Nephron progenitor cell (in vitro differentiated cells): Measurements from ENCODE around the gene STK38L.

Source experiments
- DNase-seq: peaks from one replicate; pipeline ENCODE4 v3.0.0; 2021
- H3K27ac Mint-ChIP-seq: 2 replicates; pipeline ENCODE4 v1.8.0; 2021; ENCODE audit warnings: mild to moderate bottlenecking, moderate library complexity, mixed read lengths
- H3K27me3 Mint-ChIP-seq: 2 replicates; pipeline ENCODE4 v1.8.0; 2021; ENCODE audit warnings: mild to moderate bottlenecking, low read depth, mixed read lengths; ENCODE audit not compliant: poor library complexity
- H3K36me3 Mint-ChIP-seq: 2 replicates; pipeline ENCODE4 v1.8.0; 2021; ENCODE audit warnings: low read depth, mixed read lengths
- H3K4me1 Mint-ChIP-seq: 2 replicates; pipeline ENCODE4 v1.8.0; 2021; ENCODE audit warnings: mixed read lengths
- H3K4me3 Mint-ChIP-seq: 2 replicates; pipeline ENCODE4 v1.8.0; 2021; ENCODE audit warnings: mild to moderate bottlenecking, moderate library complexity, mixed read lengths
- H3K9me3 Mint-ChIP-seq: 2 replicates; pipeline ENCODE4 v1.8.0; 2021; ENCODE audit warnings: mild to moderate bottlenecking, moderate library complexity, mixed read lengths
- TF ChIP-seq, protein P1 (sequence below): fragments of 200-600 bp; sonication (generic); IDR thresholded peaks from 2 replicates; pipeline ENCODE4 v1.5.0; 2021; ENCODE audit warnings: antibody characterized with exemption

STK38L gene

DNA sequence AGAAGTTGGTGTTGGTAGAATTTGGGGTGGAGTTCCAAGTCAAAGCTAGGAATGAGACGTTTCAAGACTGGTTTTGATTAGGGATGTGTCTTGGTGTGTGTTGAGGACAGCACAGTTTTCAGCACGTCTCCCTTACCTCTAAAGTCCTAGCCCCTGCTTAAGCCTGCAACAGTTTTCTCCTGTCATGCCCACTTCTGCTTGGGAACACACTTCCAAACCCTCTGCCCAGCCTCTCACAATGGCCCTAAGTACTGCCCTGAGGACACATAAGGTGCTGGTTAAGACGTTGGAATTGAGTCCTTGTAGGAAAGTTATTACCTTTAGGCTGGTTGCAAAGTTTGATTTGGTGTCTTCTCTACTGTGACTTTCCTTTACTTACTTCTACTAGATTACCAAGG is 87.8 kb downstream of the STK38L start:
- Mint-ChIP-seq H3K27ac (no peak overlapping the region), H3K9me3 (no peaks in the 10 kb centered on the region), H3K27me3 (peaks cover 64% of the 10 kb centered on the region), H3K4me1 (peaks cover 14% of the 10 kb centered on the region), H3K36me3 (no peaks in the 10 kb centered on the region), H3K4me3 (peak overlapping the region; percentile 79)
- TF ChIP-seq, protein P1, sequence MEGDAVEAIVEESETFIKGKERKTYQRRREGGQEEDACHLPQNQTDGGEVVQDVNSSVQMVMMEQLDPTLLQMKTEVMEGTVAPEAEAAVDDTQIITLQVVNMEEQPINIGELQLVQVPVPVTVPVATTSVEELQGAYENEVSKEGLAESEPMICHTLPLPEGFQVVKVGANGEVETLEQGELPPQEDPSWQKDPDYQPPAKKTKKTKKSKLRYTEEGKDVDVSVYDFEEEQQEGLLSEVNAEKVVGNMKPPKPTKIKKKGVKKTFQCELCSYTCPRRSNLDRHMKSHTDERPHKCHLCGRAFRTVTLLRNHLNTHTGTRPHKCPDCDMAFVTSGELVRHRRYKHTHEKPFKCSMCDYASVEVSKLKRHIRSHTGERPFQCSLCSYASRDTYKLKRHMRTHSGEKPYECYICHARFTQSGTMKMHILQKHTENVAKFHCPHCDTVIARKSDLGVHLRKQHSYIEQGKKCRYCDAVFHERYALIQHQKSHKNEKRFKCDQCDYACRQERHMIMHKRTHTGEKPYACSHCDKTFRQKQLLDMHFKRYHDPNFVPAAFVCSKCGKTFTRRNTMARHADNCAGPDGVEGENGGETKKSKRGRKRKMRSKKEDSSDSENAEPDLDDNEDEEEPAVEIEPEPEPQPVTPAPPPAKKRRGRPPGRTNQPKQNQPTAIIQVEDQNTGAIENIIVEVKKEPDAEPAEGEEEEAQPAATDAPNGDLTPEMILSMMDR: no peak
- DNase-seq: no peak

DNA sequence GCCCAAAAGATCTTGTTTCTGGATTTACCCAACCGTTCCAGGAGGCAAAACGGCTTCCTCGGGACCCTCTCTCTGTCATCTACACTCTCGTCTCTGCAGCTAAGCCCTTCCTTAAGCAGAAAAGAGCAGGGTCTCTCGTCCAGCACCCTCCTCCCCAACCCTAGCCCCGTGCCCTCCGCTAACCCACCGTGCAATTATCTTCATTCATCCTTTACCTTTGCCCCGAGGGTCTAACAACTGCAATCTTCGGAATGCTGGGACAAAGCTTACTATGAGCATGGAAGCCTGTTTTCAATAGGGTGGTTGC is 88.3 kb downstream of the STK38L start:
- H3K27me3 Mint-ChIP-seq: peaks cover 64% of the 10 kb centered on the region
- no peak overlapping the region for H3K27ac Mint-ChIP-seq
- H3K4me3 Mint-ChIP-seq: peak overlapping the region; percentile 79
- no peaks in the 10 kb centered on the region for H3K9me3 Mint-ChIP-seq
- no peaks in the 10 kb centered on the region for H3K36me3 Mint-ChIP-seq
- TF ChIP-seq, protein P1: no peak
- H3K4me1 Mint-ChIP-seq: peaks cover 14% of the 10 kb centered on the region
- no peak for DNase-seq

DNA sequence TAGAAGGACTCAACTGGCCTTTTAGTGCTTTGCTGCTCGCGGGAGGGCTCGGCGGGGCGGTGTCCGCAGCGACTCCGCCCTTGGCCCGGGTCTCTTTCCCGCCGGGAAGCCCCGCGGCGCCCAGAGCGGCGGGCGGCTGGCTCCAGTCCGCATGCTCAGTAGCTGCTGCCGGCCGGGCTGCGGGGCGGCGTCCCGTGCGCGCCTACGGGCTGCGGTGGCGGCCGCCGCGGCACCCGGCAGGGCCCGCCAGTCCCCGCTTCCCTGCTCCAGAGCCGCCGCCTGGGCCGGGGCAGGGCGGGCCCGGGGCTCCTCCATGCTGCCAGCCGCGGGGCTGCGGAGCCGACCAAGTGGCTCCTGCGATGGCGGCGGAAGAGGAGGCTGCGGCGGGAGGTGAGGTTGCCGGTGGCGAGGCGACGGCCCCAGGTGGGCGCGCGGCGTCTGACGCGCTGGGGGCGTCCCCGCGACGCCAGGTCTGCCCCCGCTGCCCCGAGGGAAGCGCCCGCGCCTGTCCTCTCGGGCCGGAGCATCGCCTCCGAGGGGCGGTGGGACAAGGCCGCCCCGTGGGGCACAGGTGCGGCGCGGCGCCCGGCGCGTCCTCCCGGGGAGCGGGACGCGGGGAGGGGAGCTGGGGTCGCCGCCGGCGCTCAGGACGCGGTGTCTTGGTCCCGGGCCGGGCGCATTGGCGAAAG is 88.8 kb downstream of the STK38L start, which contains the start of gene BMAL2:
BMAL2 (plus strand) TSS at position 123 of the 689 bp plus-strand sequence; CDS start at position 360, 237 bp downstream.
- Mint-ChIP-seq H3K4me3 (peak within 1 kb of the TSS; percentile 90), H3K9me3 (no peaks in the 10 kb centered on the region), H3K27ac (no peak within 1 kb of the TSS), H3K4me1 (peaks cover 14% of the 10 kb centered on the region), H3K27me3 (peaks cover 64% of the 10 kb centered on the region), H3K36me3 (no peaks in the 10 kb centered on the region)
- TF ChIP-seq, protein P1: no peak
- DNase-seq: peak; percentile 75

DNA sequence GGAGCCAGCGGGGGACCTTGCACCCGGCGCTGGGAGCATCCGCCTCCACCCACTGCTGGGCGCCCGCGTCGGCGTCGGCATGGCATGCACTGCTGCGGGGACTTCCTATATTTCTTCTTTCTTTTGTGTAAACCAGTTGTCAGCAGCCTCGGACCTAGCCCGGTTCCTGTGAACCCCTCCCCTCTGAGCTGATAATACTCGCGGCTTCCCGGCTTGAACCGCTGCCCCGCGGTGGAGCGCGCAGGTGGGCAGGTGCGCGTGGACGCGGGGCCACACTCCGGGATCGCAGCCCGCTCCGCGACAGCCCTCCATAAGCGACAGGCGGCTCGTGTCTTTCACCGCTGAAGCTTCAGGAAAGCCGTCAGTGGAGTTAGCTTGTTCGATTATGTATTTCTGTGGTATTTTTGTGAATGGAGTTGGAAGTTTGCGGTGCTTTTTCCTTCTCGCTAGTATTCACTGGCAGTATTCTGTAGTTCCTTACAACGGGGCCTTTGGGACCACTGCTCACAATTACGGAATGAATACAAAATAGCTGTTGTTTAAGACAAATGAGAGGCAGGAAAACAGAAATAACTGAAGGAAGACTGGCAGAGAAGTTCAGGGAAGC is 89.4 kb downstream of the STK38L start:
- Mint-ChIP-seq H3K4me1 (peaks cover 14% of the 10 kb centered on the region), H3K27ac (no peak overlapping the region), H3K27me3 (peaks cover 64% of the 10 kb centered on the region), H3K36me3 (no peaks in the 10 kb centered on the region), H3K9me3 (no peaks in the 10 kb centered on the region), H3K4me3 (peak overlapping the region; percentile 90)
- TF ChIP-seq, protein P1: no peak
- peak; percentile 43 for DNase-seq

DNA sequence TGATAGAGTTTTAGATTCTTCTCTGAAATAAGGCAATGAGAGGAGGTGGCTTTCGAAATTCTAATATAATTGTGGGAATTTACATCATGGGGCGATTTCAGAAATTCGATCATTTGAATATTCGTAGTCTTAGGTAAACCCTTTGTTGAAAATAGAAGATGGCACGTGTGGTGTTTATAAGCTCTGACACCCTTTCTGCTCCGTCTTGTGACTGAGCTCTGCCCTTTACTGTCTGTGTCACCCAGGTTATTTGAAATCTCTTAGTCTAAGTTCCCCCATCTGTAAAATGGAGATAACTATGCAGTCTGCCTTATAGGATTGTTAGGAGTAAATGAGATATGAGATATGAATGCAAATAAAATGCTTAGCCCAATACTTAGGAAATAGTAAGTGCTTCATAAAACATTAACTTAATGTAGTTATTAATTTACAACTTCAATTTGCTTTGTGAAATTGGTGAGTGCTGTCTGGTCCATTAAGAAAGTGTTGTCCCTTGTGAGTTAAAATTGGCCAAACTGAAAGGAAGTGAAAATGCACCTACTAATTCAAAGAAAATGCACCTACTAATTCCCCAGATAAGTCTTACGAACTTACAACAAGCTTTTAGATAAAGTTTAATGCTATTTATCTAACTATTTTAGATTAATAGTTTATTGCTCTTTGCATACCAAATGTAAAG is 90.1 kb downstream of the STK38L start:
- Mint-ChIP-seq H3K36me3 (no peaks in the 10 kb centered on the region), H3K27me3 (peaks cover 64% of the 10 kb centered on the region), H3K9me3 (no peaks in the 10 kb centered on the region), H3K4me3 (peak overlapping the region; percentile 90), H3K27ac (no peak overlapping the region), H3K4me1 (peaks cover 14% of the 10 kb centered on the region)
- TF ChIP-seq, protein P1: no peak
- no peak for DNase-seq
